IPS-18a (cell line): ENCODE data around the gene DNMT3A.

Experiments used
- H3K27ac ChIP-seq: one replicate; pipeline ENCODE4 v1.5.1; 2013; ENCODE audit warnings: low read length
- H3K27me3 ChIP-seq: one replicate; pipeline ENCODE4 v1.6.1; 2013; ENCODE audit warnings: mild to moderate bottlenecking, low read length; ENCODE audit not compliant: control insufficient read depth, insufficient read depth
- H3K36me3 ChIP-seq: one replicate; pipeline ENCODE4 v1.6.1; 2013; ENCODE audit warnings: low read depth, low read length; ENCODE audit not compliant: control insufficient read depth
- H3K4me1 ChIP-seq: one replicate; pipeline ENCODE4 v1.6.1; 2013; ENCODE audit warnings: low read depth, low read length; ENCODE audit not compliant: control insufficient read depth
- H3K4me3 ChIP-seq: one replicate; pipeline ENCODE4 v1.5.1; 2013; ENCODE audit warnings: low read length
- H3K9ac ChIP-seq: one replicate; pipeline ENCODE4 v1.6.1; 2013; ENCODE audit warnings: mild to moderate bottlenecking, low read length, moderate library complexity
- H3K9me3 ChIP-seq: one replicate; pipeline ENCODE4 v1.6.1; 2013; ENCODE audit warnings: low read depth, low read length; ENCODE audit not compliant: control insufficient read depth

The DNMT3A gene

GRCh38 chr2:25233916-25234605 lies 107.7 kb downstream of the DNMT3A start:
- H3K4me3 ChIP-seq, result no peak overlapping the region
- H3K27ac ChIP-seq, result no peak overlapping the region
- H3K27me3 ChIP-seq, result no peaks in the 10 kb centered on the region
- peaks cover 62% of the 10 kb centered on the region for H3K36me3 ChIP-seq
- H3K9ac ChIP-seq, result no peak overlapping the region
- no peaks in the 10 kb centered on the region for H3K9me3 ChIP-seq
- peaks cover 12% of the 10 kb centered on the region for H3K4me1 ChIP-seq

GRCh38 chr2:25232248-25232825 lies 109.4 kb downstream of the DNMT3A start:
- Histone ChIP-seq H3K9ac (no peak overlapping the region), H3K4me3 (no peak overlapping the region), H3K36me3 (peaks cover 45% of the 10 kb centered on the region), H3K4me1 (peaks cover 20% of the 10 kb centered on the region), H3K27me3 (no peaks in the 10 kb centered on the region), H3K9me3 (no peaks in the 10 kb centered on the region), H3K27ac (no peak overlapping the region)

GRCh38 chr2:25230948-25231311 lies 110.8 kb downstream of the DNMT3A start:
- no peak overlapping the region for H3K27ac ChIP-seq
- no peaks in the 10 kb centered on the region for H3K27me3 ChIP-seq

GRCh38 chr2:25230198-25230947 lies 111.4 kb downstream of the DNMT3A start:
- H3K4me1 ChIP-seq, result peaks cover 20% of the 10 kb centered on the region
- H3K27me3 ChIP-seq, result no peaks in the 10 kb centered on the region
- H3K9ac ChIP-seq, result no peak overlapping the region
- no peak overlapping the region for H3K27ac ChIP-seq
- H3K4me3 ChIP-seq, result no peak overlapping the region
- H3K36me3 ChIP-seq, result peaks cover 27% of the 10 kb centered on the region
- no peaks in the 10 kb centered on the region for H3K9me3 ChIP-seq

More at GRCh38 chr2:25230948-25231311, 110.8 kb downstream of the DNMT3A start:
- no peak overlapping the region for H3K9ac ChIP-seq
- peaks cover 20% of the 10 kb centered on the region for H3K4me1 ChIP-seq
- H3K4me3 ChIP-seq, result no peak overlapping the region
- peaks cover 33% of the 10 kb centered on the region for H3K36me3 ChIP-seq
- no peaks in the 10 kb centered on the region for H3K9me3 ChIP-seq

- H3K9ac ChIP-seq, result no peak overlapping the region
Observed at GRCh38 chr2:25229279-25230197, 112.2 kb downstream of the DNMT3A start.

GRCh38 chr2:25228848-25229278 lies 112.9 kb downstream of the DNMT3A start:
- H3K9ac ChIP-seq, result no peak overlapping the region
- H3K27ac ChIP-seq, result peak overlapping the region; percentile 18
- no peak overlapping the region for H3K4me3 ChIP-seq
- H3K27me3 ChIP-seq, result no peaks in the 10 kb centered on the region
- peaks cover 12% of the 10 kb centered on the region for H3K36me3 ChIP-seq
- no peaks in the 10 kb centered on the region for H3K9me3 ChIP-seq
- H3K4me1 ChIP-seq, result peaks cover 20% of the 10 kb centered on the region

More at GRCh38 chr2:25229279-25230197, 112.2 kb downstream of the DNMT3A start:
- peaks cover 20% of the 10 kb centered on the region for H3K4me1 ChIP-seq
- H3K9me3 ChIP-seq, result no peaks in the 10 kb centered on the region
- H3K27me3 ChIP-seq, result no peaks in the 10 kb centered on the region
- H3K27ac ChIP-seq, result peak overlapping the region; percentile 18
- no peak overlapping the region for H3K4me3 ChIP-seq
- peaks cover 19% of the 10 kb centered on the region for H3K36me3 ChIP-seq

GRCh38 chr2:25227576-25227975 lies 114.1 kb downstream of the DNMT3A start:
- Histone ChIP-seq H3K9ac (no peak overlapping the region), H3K4me1 (peaks cover 20% of the 10 kb centered on the region), H3K36me3 (peaks cover 3% of the 10 kb centered on the region), H3K9me3 (no peaks in the 10 kb centered on the region), H3K27ac (no peak overlapping the region), H3K4me3 (no peak overlapping the region), H3K27me3 (no peaks in the 10 kb centered on the region)

- no peak overlapping the region for H3K9ac ChIP-seq
- peaks cover 20% of the 10 kb centered on the region for H3K4me1 ChIP-seq
- no peak overlapping the region for H3K4me3 ChIP-seq
- H3K27ac ChIP-seq, result no peak overlapping the region
- no peaks in the 10 kb centered on the region for H3K27me3 ChIP-seq
- no peaks in the 10 kb centered on the region for H3K36me3 ChIP-seq
- H3K9me3 ChIP-seq, result no peaks in the 10 kb centered on the region
Observed at GRCh38 chr2:25226827-25227226, 114.9 kb downstream of the DNMT3A start.

GRCh38 chr2:25222477-25223121 lies 119.1 kb downstream of the DNMT3A start:
- H3K4me3 ChIP-seq, result no peak overlapping the region
- no peak overlapping the region for H3K27ac ChIP-seq
- no peaks in the 10 kb centered on the region for H3K36me3 ChIP-seq
- H3K9ac ChIP-seq, result no peak overlapping the region
- no peaks in the 10 kb centered on the region for H3K27me3 ChIP-seq
- H3K4me1 ChIP-seq, result no peaks in the 10 kb centered on the region
- no peaks in the 10 kb centered on the region for H3K9me3 ChIP-seq

- no peak overlapping the region for H3K4me3 ChIP-seq
- no peaks in the 10 kb centered on the region for H3K9me3 ChIP-seq
- no peaks in the 10 kb centered on the region for H3K4me1 ChIP-seq
- no peaks in the 10 kb centered on the region for H3K27me3 ChIP-seq
- no peak overlapping the region for H3K9ac ChIP-seq
- no peak overlapping the region for H3K27ac ChIP-seq
- H3K36me3 ChIP-seq, result no peaks in the 10 kb centered on the region
Observed at GRCh38 chr2:25221579-25221978, 120.1 kb downstream of the DNMT3A start.
